Liver (tissue), 3 donors: ENCODE results near the gene NCAPG2.

Source experiments
- CTCF ChIP-seq: fragments of 150-350 bp; IDR thresholded peaks from 2 replicates; pipeline ENCODE4 v1.5.1; 2017; ENCODE audit warnings: improper control_type of control experiment, low read depth, low read length; ENCODE audit not compliant: missing input control
- FOXA1 ChIP-seq: IDR thresholded peaks from 2 replicates; pipeline ENCODE4 v1.6.1; 2016; ENCODE audit warnings: antibody characterized with exemption
- RAD21 ChIP-seq, 2 donors: IDR thresholded peaks; 2 replicates each; pipeline ENCODE4 v1.6.1; 2016; ENCODE audit warnings: antibody characterized with exemption in 2 of 2, mild to moderate bottlenecking in 2 of 2
- REST ChIP-seq: IDR thresholded peaks from 2 replicates; pipeline ENCODE4 v1.6.1; 2016; ENCODE audit warnings: antibody characterized with exemption, mild to moderate bottlenecking
- YY1 ChIP-seq: IDR thresholded peaks from 2 replicates; pipeline ENCODE4 v1.6.1; 2016; ENCODE audit warnings: antibody characterized with exemption, mild to moderate bottlenecking
- TF ChIP-seq, protein P1 (sequence below): IDR thresholded peaks from 2 replicates; pipeline ENCODE4 v1.6.1; 2016; ENCODE audit warnings: antibody characterized with exemption
- donor health status: healthy.
- donor health status: healthy.

DNA sequence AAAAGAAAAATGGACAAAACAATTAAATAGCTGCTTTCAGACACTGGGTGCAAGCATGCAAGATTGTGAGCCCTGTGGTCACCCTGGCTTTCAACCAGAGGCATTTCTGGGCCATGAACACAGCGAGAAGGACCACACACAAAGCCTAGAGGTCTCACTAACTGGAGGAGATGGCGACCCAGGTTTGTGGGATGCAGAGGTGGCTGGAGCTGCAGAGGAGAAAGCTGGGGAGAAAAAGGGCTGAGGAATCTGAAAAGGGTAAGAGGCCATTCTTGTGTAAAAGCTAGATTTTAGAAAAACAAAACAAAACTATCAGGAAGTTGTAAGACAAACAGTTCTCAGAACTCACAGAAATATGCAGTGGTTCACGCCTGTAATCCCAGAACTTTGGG, 86.9 kb downstream of the NCAPG2 start:
- TF ChIP-seq RAD21 (IDR thresholded peaks at IDR 0.05) (no peak), CTCF (no peak), YY1 (no peak), REST (no peak), FOXA1 (no peak)
- TF ChIP-seq, protein P1, sequence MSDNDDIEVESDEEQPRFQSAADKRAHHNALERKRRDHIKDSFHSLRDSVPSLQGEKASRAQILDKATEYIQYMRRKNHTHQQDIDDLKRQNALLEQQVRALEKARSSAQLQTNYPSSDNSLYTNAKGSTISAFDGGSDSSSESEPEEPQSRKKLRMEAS = no peak
